ENCODE data around the gene FAM174A. TPM values are rescaled to one million over a fixed set of nuclear protein-coding genes. Genes with fewer than 3 reads are reported as not detected.

Gene FAM174A
- total RNA-seq, 1 experiment from 2014 or later = 66.2 TPM

DNA sequence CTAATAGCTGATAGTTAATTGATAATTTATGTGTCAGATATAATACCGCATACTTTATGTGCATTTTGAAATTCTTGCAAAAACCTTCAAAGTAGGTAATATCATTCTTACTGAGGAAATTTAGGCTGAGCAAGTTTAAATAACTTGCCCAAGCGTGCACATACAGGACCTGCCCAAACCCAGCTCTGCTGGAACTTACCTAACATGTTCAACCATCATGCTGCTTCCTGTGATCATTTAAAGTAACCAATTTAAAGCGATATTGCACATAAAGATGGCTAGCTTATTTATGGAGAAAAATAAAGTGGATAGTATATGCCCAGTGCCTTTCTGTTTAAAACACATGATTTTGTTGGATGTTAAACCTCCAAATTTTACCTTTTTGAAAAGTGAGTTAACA lies 4.3 kb downstream of the FAM174A start:
- DNase-seq = no peak
- intact Hi-C loops (cut with micrococcal nuclease) = no loop called here
- CTCF ChIA-PET = no interaction called here
- no peak overlapping the region for H2AFZ ChIP-seq (ENCODE audit: low read length)
- H3K27me3 ChIP-seq (ENCODE audit: low read length) = no peaks in the 10 kb centered on the region
- no peak overlapping the region for H3K27ac ChIP-seq (ENCODE audit: low read length)
- H3K9me3 ChIP-seq (ENCODE audit: low read length) = no peaks in the 10 kb centered on the region
- no peak overlapping the region for H3K4me3 ChIP-seq (ENCODE audit: low read length)
- ATAC-seq = no peak
- H4K20me1 ChIP-seq (ENCODE audit: low read length) = no peaks in the 10 kb centered on the region
- POLR2A ChIA-PET (ENCODE audit: unreplicated experiment) = no interaction called here
- H3K79me2 ChIP-seq (ENCODE audit: low read length) = peaks cover 26% of the 10 kb centered on the region
- no peak overlapping the region for H3K9ac ChIP-seq (ENCODE audit: low read length)
- no peak overlapping the region for H3K4me2 ChIP-seq (ENCODE audit: low read length)
- no peaks in the 10 kb centered on the region for H3F3A ChIP-seq (ENCODE audit: low read length, unreplicated experiment)
- H3K9me2 ChIP-seq (replicated peaks; ENCODE audit: low read length) = no peaks in the 10 kb centered on the region
- no TSS peak for BruUV-seq (replicated peaks)
- H3K4me1 ChIP-seq (ENCODE audit: insufficient read depth, low read length) = peaks cover 20% of the 10 kb centered on the region
- TF ChIP-seq EZH2phosphoT487 (IDR thresholded peaks at IDR 0.05; ENCODE audit: borderline replicate concordance, low read length) (no peak), EZH2 (IDR thresholded peaks at IDR 0.05; ENCODE audit: low read length, unreplicated experiment) (no peak), CTCF (conservative IDR thresholded peaks at IDR 0.05; ENCODE audit: low read depth, low read length) (no peak)
- H3K36me3 ChIP-seq (ENCODE audit: low read depth, low read length) = no peaks in the 10 kb centered on the region

DNA sequence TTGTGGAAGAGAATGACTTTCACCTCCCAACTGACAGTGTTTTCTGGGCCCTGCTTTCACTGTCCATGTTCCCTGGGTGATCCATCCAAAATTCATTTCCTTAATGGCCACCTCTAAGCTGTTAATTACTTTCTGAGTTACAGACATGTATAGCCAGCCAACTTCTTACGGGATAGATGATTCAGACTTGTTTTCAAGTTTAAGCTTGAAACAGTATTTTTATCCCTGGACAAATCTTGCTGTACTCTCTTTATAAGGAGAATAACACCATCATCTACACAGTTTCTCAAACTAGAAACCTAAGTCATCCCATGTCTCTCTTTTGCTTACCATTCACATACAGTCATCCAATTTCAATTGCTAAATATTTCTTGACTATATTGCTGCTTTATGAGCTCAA lies 6.9 kb downstream of the FAM174A start:
- ATAC-seq (no peak), DNase-seq (no peak)
- Histone ChIP-seq H4K20me1 (ENCODE audit: low read length) (no peaks in the 10 kb centered on the region), H3K4me1 (ENCODE audit: insufficient read depth, low read length) (peaks cover 9% of the 10 kb centered on the region), H3K27ac (ENCODE audit: low read length) (no peak overlapping the region), H3K9me3 (ENCODE audit: low read length) (no peaks in the 10 kb centered on the region), H3K9ac (ENCODE audit: low read length) (no peak overlapping the region), H3K79me2 (ENCODE audit: low read length) (peaks cover 10% of the 10 kb centered on the region), H3F3A (ENCODE audit: low read length, unreplicated experiment) (no peaks in the 10 kb centered on the region), H3K27me3 (ENCODE audit: low read length) (no peaks in the 10 kb centered on the region), H2AFZ (ENCODE audit: low read length) (no peak overlapping the region), H3K9me2 (replicated peaks; ENCODE audit: low read length) (no peaks in the 10 kb centered on the region), H3K36me3 (ENCODE audit: low read depth, low read length) (no peaks in the 10 kb centered on the region), H3K4me2 (ENCODE audit: low read length) (no peak overlapping the region), H3K4me3 (ENCODE audit: low read length) (no peak overlapping the region)
- ChIA-PET CTCF (no interaction called here), POLR2A (ENCODE audit: unreplicated experiment) (no interaction called here)
- no peak for TF ChIP-seq CTCF (conservative IDR thresholded peaks at IDR 0.05; ENCODE audit: low read depth, low read length)
- no peak for TF ChIP-seq EZH2 (IDR thresholded peaks at IDR 0.05; ENCODE audit: low read length, unreplicated experiment)
- intact Hi-C loops (cut with micrococcal nuclease) = no loop called here
- BruUV-seq (replicated peaks) = no TSS peak

GRCh38 chr5:100546001-100546400 lies 10.8 kb downstream of the FAM174A start:
- BruUV-seq (replicated peaks) = no TSS peak
- no peaks in the 10 kb centered on the region for H3F3A ChIP-seq (ENCODE audit: low read length, unreplicated experiment)
- TF ChIP-seq CTCF (conservative IDR thresholded peaks at IDR 0.05; ENCODE audit: low read depth, low read length) (no peak), EZH2 (IDR thresholded peaks at IDR 0.05; ENCODE audit: low read length, unreplicated experiment) (no peak), EZH2phosphoT487 (IDR thresholded peaks at IDR 0.05; ENCODE audit: borderline replicate concordance, low read length) (no peak)
- H3K4me3 ChIP-seq (ENCODE audit: low read length) = no peak overlapping the region
- no peaks in the 10 kb centered on the region for H3K79me2 ChIP-seq (ENCODE audit: low read length)
- ATAC-seq = no peak
- no peaks in the 10 kb centered on the region for H3K9me2 ChIP-seq (replicated peaks; ENCODE audit: low read length)
- peaks cover 7% of the 10 kb centered on the region for H3K4me1 ChIP-seq (ENCODE audit: insufficient read depth, low read length)
- H3K9ac ChIP-seq (ENCODE audit: low read length) = no peak overlapping the region
- H3K4me2 ChIP-seq (ENCODE audit: low read length) = no peak overlapping the region
- H3K27me3 ChIP-seq (ENCODE audit: low read length) = no peaks in the 10 kb centered on the region
- no peak overlapping the region for H3K27ac ChIP-seq (ENCODE audit: low read length)
- H3K36me3 ChIP-seq (ENCODE audit: low read depth, low read length) = no peaks in the 10 kb centered on the region
- no peak overlapping the region for H2AFZ ChIP-seq (ENCODE audit: low read length)
- intact Hi-C loops (cut with micrococcal nuclease) = no loop called here
- POLR2A ChIA-PET (ENCODE audit: unreplicated experiment) = no interaction called here
- CTCF ChIA-PET = no interaction called here
- DNase-seq = no peak
- no peaks in the 10 kb centered on the region for H3K9me3 ChIP-seq (ENCODE audit: low read length)
- no peaks in the 10 kb centered on the region for H4K20me1 ChIP-seq (ENCODE audit: low read length)
